ENCODE data around the gene STC2.

Gene STC2

GRCh38 chr5:173282916-173283315 lies 45.3 kb downstream of the STC2 start:
- peaks cover 0 to 52% of the 10 kb centered on the region in 2 donors for H3K27me3 ChIP-seq
- no peaks in the 10 kb centered on the region for H3K9me3 ChIP-seq
- no peaks in the 10 kb centered on the region for H3K36me3 ChIP-seq
- TF ChIP-seq CTCF (IDR thresholded peaks at IDR 0.05) = no peak
- no peak for DNase-seq
- H3K27ac ChIP-seq = no peak overlapping the region
- peaks cover 0 to 11% (median 9%) of the 10 kb centered on the region in 4 donors for H3K4me1 ChIP-seq
- intact Hi-C loops (cut with DNase I; ENCODE audit: low total_unique reads) = loop anchor here (5.0 kb wide), 1 partner anchor 301 kb away; the partner anchor contains the start of gene ATP6V0E1
- H3K4me3 ChIP-seq = no peak overlapping the region

GRCh38 chr5:173281910-173282309 lies 46.3 kb downstream of the STC2 start:
- Histone ChIP-seq H3K4me3 (no peak overlapping the region), H3K9me3 (no peaks in the 10 kb centered on the region), H3K4me1 (peaks cover 0 to 11% (median 9%) of the 10 kb centered on the region in 4 donors), H3K27ac (no peak overlapping the region), H3K36me3 (no peaks in the 10 kb centered on the region), H3K27me3 (peaks cover 0 to 52% of the 10 kb centered on the region in 2 donors)
- no peak for DNase-seq
- intact Hi-C loops (cut with DNase I; ENCODE audit: low total_unique reads) = loop anchor here (5.0 kb wide), 1 partner anchor 300 kb away; the partner anchor contains the start of gene ATP6V0E1
- TF ChIP-seq CTCF (IDR thresholded peaks at IDR 0.05) = no peak

GRCh38 chr5:173279166-173279565 lies 49.0 kb downstream of the STC2 start:
- Histone ChIP-seq H3K9me3 (peaks cover 0 to 18% (median 0%) of the 10 kb centered on the region in 3 donors), H3K4me1 (peaks cover 0 to 11% (median 9%) of the 10 kb centered on the region in 4 donors), H3K4me3 (no peak overlapping the region), H3K27me3 (peaks cover 0 to 45% of the 10 kb centered on the region in 2 donors), H3K36me3 (no peaks in the 10 kb centered on the region), H3K27ac (no peak overlapping the region)
- intact Hi-C loops (cut with DNase I; ENCODE audit: low total_unique reads) = no loop called here
- DNase-seq = no peak
- no peak for TF ChIP-seq CTCF (IDR thresholded peaks at IDR 0.05)

- Histone ChIP-seq H3K27ac (no peak overlapping the region), H3K36me3 (no peaks in the 10 kb centered on the region), H3K27me3 (peaks cover 0 to 40% of the 10 kb centered on the region in 2 donors), H3K4me3 (no peak overlapping the region), H3K4me1 (peaks cover 0 to 6% (median 5%) of the 10 kb centered on the region in 4 donors), H3K9me3 (peaks cover 0 to 20% (median 1%) of the 10 kb centered on the region in 3 donors)
- intact Hi-C loops (cut with DNase I; ENCODE audit: low total_unique reads) = no loop called here
- no peak for DNase-seq
- TF ChIP-seq CTCF (IDR thresholded peaks at IDR 0.05) = no peak
These were observed 49.6 kb downstream of the STC2 start for GRCh38 chr5:173278641-173279040.

- Histone ChIP-seq H3K27me3 (peaks cover 0 to 37% of the 10 kb centered on the region in 2 donors), H3K36me3 (no peaks in the 10 kb centered on the region), H3K27ac (no peak overlapping the region), H3K9me3 (peaks cover 0 to 20% (median 3%) of the 10 kb centered on the region in 3 donors), H3K4me3 (no peak overlapping the region), H3K4me1 (peaks cover 0 to 2% (median 0%) of the 10 kb centered on the region in 4 donors)
- DNase-seq = no peak
- intact Hi-C loops (cut with DNase I; ENCODE audit: low total_unique reads) = no loop called here
- TF ChIP-seq CTCF (IDR thresholded peaks at IDR 0.05) = no peak
These were observed 50.0 kb downstream of the STC2 start for GRCh38 chr5:173278172-173278571.

GRCh38 chr5:173274771-173275170 lies 53.4 kb downstream of the STC2 start:
- H3K4me1 ChIP-seq = no peaks in the 10 kb centered on the region
- TF ChIP-seq CTCF (IDR thresholded peaks at IDR 0.05) = no peak
- peaks cover 0 to 20% (median 9%) of the 10 kb centered on the region in 3 donors for H3K9me3 ChIP-seq
- no peak overlapping the region for H3K4me3 ChIP-seq
- peaks cover 0 to 31% of the 10 kb centered on the region in 2 donors for H3K27me3 ChIP-seq
- no peak overlapping the region for H3K27ac ChIP-seq
- no peak for DNase-seq
- intact Hi-C loops (cut with DNase I; ENCODE audit: low total_unique reads) = no loop called here
- H3K36me3 ChIP-seq = no peaks in the 10 kb centered on the region
